Skeletal muscle tissue (tissue), 4 donors: ENCODE data around the gene CDADC1. TPM values are rescaled to one million over a fixed set of nuclear protein-coding genes. Genes with fewer than 3 reads are reported as not detected.

Source experiments
- H3K27ac ChIP-seq: one replicate; pipeline ENCODE4 v1.7.0; 2013; ENCODE audit warnings: mild to moderate bottlenecking, low read depth, low read length, inconsistent platforms
- H3K27me3 ChIP-seq, 3 donors: one replicate each; pipeline ENCODE4 v1.7.0; 2013; ENCODE audit warnings: low read length in 3 of 3; ENCODE audit not compliant: control insufficient read depth in 3 of 3, insufficient read depth in 3 of 3
- H3K36me3 ChIP-seq, 3 donors: one replicate each; pipeline ENCODE4 v1.7.0; 2013; ENCODE audit warnings: low read length in 3 of 3; ENCODE audit not compliant: control insufficient read depth in 3 of 3, insufficient read depth in 3 of 3
- H3K4me1 ChIP-seq, 3 donors: one replicate each; pipeline ENCODE4 v1.7.0; 2013; ENCODE audit warnings: low read length in 3 of 3, mild to moderate bottlenecking in 3 of 3; ENCODE audit not compliant: control insufficient read depth in 3 of 3, insufficient read depth in 3 of 3
- H3K4me3 ChIP-seq, 3 donors: one replicate each; pipeline ENCODE4 v1.7.0; 2013; ENCODE audit warnings: low read length in 3 of 3
- H3K9ac ChIP-seq, 3 donors: one replicate each; pipeline ENCODE4 v1.7.0; 2013; ENCODE audit warnings: low read length in 3 of 3, mild to moderate bottlenecking in 3 of 3, moderate library complexity in 2 of 3, low read depth in 1 of 3
- H3K9me3 ChIP-seq, 3 donors: one replicate each; pipeline ENCODE4 v1.7.0; 2013; ENCODE audit warnings: low read length in 3 of 3; ENCODE audit not compliant: control insufficient read depth in 3 of 3
- total RNA-seq: library from RNA; depleted of rRNA; stranded (reverse); fragments of >200 nt; gene quantifications from one replicate; pipeline ENCODE4 v1.2.3, GENCODE V29; 2014
- donor health status: Osteomylitis.

CDADC1 gene
- total RNA-seq, 1 donor from 2014 or later: 5.7 TPM

DNA sequence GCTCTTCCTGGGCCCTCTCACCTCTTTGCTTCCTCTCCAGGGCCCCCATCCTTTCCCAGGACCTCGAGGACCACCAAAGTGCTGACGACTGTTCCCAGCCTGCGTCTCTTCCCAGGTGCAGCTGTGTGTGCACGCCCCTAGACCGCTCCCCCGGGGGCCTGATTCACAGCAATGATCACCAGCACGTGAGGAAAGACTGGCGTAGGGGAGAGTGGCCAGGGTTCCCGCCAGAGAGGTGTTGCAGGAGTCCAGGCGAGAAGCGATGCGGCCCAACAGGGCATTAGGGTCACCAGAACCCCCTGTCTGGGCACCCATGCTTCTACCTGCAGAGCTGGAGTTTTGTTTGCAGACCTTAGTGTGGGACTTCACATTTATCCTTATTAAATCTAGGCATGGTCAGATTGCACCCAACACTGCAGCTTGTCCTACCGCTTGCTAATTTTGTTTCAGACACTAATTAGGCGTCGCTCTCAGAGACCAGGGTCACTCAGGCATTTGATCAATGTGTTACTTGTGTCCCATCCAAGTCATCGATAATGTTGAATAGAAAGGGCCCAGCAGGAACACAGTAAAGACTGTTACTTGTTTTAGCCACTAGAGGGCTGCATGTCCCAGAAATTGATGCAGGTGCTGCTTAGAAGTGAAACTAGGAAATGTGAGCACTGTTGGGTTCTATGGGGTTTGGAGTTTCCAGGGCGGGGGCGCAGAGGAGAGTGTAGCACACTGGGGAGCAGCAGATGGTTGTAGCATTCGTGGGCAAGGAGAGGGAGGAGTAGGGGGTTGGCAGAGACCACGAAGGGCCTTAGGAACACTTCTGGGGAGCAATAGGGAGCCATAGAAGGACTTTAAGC lies 53.2 kb downstream of the CDADC1 start:
- Histone ChIP-seq H3K9ac (peak overlapping the region; percentile 25 to 76 (median 52)), H3K4me3 (peak overlapping the region; percentile 48 to 64 (median 60)), H3K27ac (no peak overlapping the region), H3K27me3 (no peaks in the 10 kb centered on the region), H3K9me3 (no peaks in the 10 kb centered on the region), H3K4me1 (peaks cover 5 to 17% (median 16%) of the 10 kb centered on the region in 3 donors), H3K36me3 (no peaks in the 10 kb centered on the region)

DNA sequence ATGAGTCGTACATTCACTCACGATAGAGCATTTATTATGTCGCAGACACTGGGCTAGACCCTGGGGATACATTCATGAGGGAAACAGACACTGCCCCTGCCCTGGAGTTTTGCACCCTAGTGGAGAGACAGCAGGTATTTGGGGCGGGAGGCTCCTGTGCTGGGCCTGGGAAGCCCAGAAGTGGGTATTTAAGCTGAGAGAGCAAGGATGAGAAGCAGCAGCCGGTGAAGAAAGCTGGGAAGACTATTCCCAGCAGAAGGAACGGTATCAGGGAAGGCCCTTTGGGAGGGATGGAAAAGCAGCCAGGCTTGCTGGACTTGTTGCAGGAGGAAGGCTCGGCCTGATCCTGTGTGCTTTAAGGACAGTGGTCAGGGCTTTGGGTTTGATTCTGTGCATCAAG lies 54.5 kb downstream of the CDADC1 start:
- H3K27ac ChIP-seq: no peak overlapping the region
- no peaks in the 10 kb centered on the region for H3K9me3 ChIP-seq
- H3K36me3 ChIP-seq: no peaks in the 10 kb centered on the region
- no peak overlapping the region for H3K9ac ChIP-seq
- H3K27me3 ChIP-seq: no peaks in the 10 kb centered on the region
- H3K4me3 ChIP-seq: no peak overlapping the region
- peaks cover 5 to 18% (median 17%) of the 10 kb centered on the region in 3 donors for H3K4me1 ChIP-seq

DNA sequence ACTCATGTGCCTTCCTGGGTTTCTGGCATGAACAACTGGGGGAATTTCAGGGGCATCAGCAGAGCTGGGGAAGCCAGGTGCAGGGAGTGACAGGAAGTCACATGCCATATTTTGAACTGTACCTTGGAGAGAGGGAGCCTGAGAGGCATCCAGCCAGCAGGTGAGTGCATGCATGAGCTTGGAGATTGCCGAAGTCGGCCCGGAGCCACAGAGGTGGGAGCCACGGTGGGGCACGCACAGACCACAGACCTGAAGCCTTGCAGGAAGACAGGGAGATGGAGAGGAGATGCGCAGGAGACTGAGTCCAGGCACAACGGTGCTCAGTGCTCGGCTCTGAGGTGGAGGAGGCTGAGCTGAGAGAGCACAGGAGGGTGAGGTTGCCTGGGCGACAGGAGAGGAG lies 55.1 kb downstream of the CDADC1 start:
- Histone ChIP-seq H3K4me3 (no peak overlapping the region), H3K27ac (no peak overlapping the region), H3K36me3 (no peaks in the 10 kb centered on the region), H3K9me3 (no peaks in the 10 kb centered on the region), H3K4me1 (peaks cover 5 to 18% (median 17%) of the 10 kb centered on the region in 3 donors), H3K27me3 (no peaks in the 10 kb centered on the region), H3K9ac (no peak overlapping the region)

DNA sequence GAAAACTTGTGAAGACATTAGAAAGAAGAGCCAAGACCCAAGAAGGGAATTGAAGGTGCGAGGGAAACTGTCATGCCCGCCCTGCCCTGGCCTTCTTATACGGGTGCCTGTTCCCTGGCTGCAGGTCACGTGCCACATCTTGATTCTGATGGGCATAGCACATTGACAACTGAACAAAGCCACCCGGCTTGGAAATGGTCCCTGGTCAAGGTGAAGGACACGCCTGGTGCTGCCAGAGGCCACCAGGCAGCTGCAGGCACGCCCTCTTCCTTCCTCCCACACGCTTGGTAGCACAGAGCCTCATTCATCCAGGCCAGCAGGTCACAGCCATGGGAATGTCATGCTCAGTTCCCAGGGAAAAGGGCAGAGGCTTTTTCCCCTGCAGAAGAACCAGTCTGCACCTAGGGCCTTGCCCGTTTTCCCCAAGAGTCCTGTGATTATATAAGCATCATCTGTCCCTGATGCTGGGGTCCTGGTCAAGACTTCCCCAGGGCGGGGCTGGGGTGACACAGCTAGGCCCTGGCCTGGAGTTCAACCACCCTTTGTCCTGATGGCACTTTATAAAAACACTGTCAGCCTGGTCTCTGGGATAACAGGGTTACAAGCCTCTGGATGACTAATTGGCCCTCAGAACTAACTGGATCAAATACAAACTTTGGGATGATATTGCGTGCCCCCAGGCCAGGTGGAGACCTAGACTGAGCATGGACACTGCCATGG lies 56.0 kb downstream of the CDADC1 start:
- H3K4me3 ChIP-seq: no peak overlapping the region
- H3K9me3 ChIP-seq: no peaks in the 10 kb centered on the region
- H3K27me3 ChIP-seq: no peaks in the 10 kb centered on the region
- no peaks in the 10 kb centered on the region for H3K36me3 ChIP-seq
- no peak overlapping the region for H3K27ac ChIP-seq
- peaks cover 12 to 25% (median 16%) of the 10 kb centered on the region in 3 donors for H3K4me1 ChIP-seq
- H3K9ac ChIP-seq: no peak overlapping the region

DNA sequence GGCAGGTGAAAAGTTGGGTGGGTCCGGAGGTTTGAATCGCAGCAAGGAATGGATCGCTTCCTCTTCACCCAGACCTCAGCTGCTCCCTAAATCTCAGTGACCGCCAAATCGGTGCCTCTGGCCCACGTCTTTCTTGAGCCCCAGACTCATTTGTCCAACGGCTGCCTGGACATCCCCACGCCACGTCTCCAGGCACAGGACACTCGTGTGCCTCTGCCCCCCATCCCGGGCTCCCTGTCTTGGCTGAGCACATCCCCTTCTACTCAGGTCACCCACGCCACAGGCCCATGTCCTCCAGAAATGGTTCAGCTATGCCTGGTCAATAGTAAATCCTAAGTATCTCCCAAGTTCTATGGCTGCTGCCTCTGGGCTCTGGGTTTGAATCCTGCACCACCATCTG lies 56.6 kb downstream of the CDADC1 start:
- no peak overlapping the region for H3K9ac ChIP-seq
- no peak overlapping the region for H3K27ac ChIP-seq
- H3K27me3 ChIP-seq: no peaks in the 10 kb centered on the region
- H3K4me1 ChIP-seq: peaks cover 12 to 28% (median 19%) of the 10 kb centered on the region in 3 donors
- no peaks in the 10 kb centered on the region for H3K36me3 ChIP-seq
- H3K4me3 ChIP-seq: no peak overlapping the region
- no peaks in the 10 kb centered on the region for H3K9me3 ChIP-seq

DNA sequence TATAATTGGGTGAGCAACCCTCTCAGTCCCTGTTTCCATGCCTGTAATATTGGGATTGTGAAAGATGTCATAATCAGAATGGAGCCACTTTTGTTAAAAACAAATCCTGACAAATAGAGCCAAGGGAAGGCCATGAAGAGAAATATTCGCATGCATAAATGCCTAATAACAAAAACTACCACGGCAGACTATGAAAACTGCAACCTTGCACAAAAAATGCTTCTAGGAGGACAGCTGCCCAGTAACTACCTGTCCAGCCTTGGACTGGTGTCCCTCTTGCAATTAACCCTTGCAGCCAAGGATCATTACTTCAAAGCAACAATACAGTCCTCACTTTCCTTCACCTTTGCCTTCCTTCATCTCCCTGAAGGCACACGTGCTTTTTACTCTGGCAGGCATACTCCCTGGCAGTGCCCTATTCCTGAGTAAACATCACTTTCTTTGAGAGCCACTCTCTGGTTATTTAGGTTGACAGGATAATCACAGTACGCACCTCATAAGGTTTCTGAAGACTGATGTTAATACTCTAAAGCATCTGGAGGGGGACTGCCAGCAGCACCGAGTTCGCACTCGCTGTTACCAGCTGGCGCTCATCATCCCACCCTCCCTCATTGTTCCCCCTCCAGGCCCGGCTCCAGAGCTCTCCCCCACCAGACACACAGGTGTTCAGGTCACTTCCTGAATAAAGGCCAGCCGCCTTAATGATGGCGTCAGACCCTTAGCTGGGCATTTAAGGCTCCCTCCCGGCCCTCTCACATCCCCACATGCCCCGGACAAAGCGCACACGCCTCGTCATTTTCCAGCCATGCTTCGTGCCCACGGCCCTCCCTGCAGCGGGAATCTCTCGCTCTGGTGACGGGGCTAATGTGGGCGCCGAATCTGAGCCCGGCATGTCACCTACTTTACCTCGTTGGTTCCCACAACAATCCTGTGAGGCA lies 57.3 kb downstream of the CDADC1 start:
- H3K9ac ChIP-seq: no peak overlapping the region
- no peak overlapping the region for H3K27ac ChIP-seq
- H3K4me1 ChIP-seq: peaks cover 12 to 28% (median 19%) of the 10 kb centered on the region in 3 donors
- no peak overlapping the region for H3K4me3 ChIP-seq
- H3K27me3 ChIP-seq: no peaks in the 10 kb centered on the region
- no peaks in the 10 kb centered on the region for H3K36me3 ChIP-seq
- no peaks in the 10 kb centered on the region for H3K9me3 ChIP-seq

DNA sequence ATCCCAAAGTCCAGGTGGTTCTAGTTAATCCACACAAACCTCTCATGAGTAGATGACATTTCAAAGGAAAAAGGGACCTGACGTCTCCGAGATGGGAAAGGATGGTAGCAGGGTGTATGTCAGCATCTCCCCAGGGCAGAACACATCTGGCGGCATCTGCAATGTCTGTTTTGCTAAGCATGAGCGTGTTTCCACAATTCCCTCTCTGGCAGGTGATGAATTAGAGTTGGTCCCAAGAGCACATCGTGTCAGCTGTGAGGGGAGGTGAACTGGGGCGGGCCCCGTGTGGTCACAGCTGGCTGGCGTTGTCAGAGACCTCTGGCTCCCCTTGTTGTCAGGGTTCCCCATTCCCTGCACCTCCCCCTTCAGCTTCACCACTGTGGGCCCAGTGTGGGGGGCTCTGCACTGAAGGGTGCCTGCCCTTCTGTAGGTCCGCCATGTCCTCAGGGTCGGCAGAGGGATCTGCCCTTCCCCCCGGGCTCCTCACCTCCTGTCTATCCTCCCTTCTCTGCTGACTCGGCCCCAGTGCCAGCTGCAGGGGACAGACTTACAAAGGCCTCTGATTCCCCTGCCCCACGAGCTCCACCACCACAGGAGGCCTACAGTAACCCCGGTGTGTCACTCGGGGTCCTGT lies 58.2 kb downstream of the CDADC1 start:
- H3K4me1 ChIP-seq: peaks cover 12 to 28% (median 19%) of the 10 kb centered on the region in 3 donors
- no peak overlapping the region for H3K27ac ChIP-seq
- no peaks in the 10 kb centered on the region for H3K9me3 ChIP-seq
- H3K9ac ChIP-seq: no peak overlapping the region
- no peaks in the 10 kb centered on the region for H3K27me3 ChIP-seq
- peaks cover 0 to 3% (median 2%) of the 10 kb centered on the region in 3 donors for H3K36me3 ChIP-seq
- no peak overlapping the region for H3K4me3 ChIP-seq

DNA sequence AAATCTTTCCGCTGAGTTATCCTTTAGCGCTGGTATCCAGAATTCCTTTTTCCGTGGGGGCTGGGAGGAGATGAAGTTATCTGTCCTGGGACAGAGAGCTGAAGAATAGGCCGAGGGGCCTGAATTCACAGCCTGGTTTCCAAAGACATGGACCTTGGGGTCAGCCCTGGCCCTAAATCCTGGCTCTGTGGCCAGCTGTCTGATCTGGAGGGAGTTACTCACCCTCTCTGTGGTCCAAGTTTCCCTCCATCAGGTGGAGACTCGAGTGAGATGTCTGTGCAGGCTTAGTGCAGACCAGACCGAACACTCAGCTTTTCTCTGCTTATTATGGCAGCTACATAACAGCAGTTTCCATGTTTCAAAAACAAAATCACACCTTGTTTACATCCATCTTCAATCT lies 59.6 kb downstream of the CDADC1 start:
- peaks cover 7 to 28% (median 12%) of the 10 kb centered on the region in 3 donors for H3K4me1 ChIP-seq
- no peaks in the 10 kb centered on the region for H3K9me3 ChIP-seq
- H3K9ac ChIP-seq: no peak overlapping the region
- H3K27me3 ChIP-seq: no peaks in the 10 kb centered on the region
- peak overlapping the region; percentile 59 for H3K27ac ChIP-seq
- H3K36me3 ChIP-seq: peaks cover 0 to 3% (median 2%) of the 10 kb centered on the region in 3 donors
- no peak overlapping the region for H3K4me3 ChIP-seq
